Globus pallidus (tissue), 1 donor: Measurements from ENCODE around the gene SV2A.
"Not testable (repeated sequence)": the region's sequence is repeated elsewhere in the genome, so short reads cannot be mapped to it uniquely, and the experiment has no call there.

Source experiments
- DNase-seq: peaks from one replicate; pipeline ENCODE4 v3.0.0-alpha.2; 2015; ENCODE audit warnings: low spot score

The SV2A gene

GRCh38 chr1:149929856-149930255 is 12.2 kb upstream of the SV2A start:
- no peak for DNase-seq

- DNase-seq, result no peak
Observed at GRCh38 chr1:149928401-149928724, 10.7 kb upstream of the SV2A start.

GRCh38 chr1:149927563-149928400 is 10.1 kb upstream of the SV2A start, which contains the start of gene SF3B4:
SF3B4 (minus strand) TSS chr1:149927803; CDS start chr1:149927759, 44 bp downstream.
- peak; percentile 94 for DNase-seq

- no peak for DNase-seq
Observed at GRCh38 chr1:149927056-149927562, 9.5 kb upstream of the SV2A start.

GRCh38 chr1:149926296-149926695 is 8.7 kb upstream of the SV2A start:
- no peak for DNase-seq

GRCh38 chr1:149925751-149926150 is 8.1 kb upstream of the SV2A start:
- no peak for DNase-seq

- no peak for DNase-seq
Observed at GRCh38 chr1:149925345-149925744, 7.7 kb upstream of the SV2A start.

- DNase-seq, result no peak
Observed at GRCh38 chr1:149923626-149924025, 6.0 kb upstream of the SV2A start.

- no peak for DNase-seq
Observed at GRCh38 chr1:149916898-149917252, 769 bp downstream of the SV2A start.

- DNase-seq, result no peak
Observed at GRCh38 chr1:149916193-149916897, 1.3 kb downstream of the SV2A start.

- DNase-seq, result no peak
Observed at GRCh38 chr1:149915429-149916192, 2.0 kb downstream of the SV2A start.

GRCh38 chr1:149914545-149914944 is 3.1 kb downstream of the SV2A start:
- no peak for DNase-seq

GRCh38 chr1:149906570-149907075 is 11.0 kb downstream of the SV2A start:
- DNase-seq, result no peak

- no peak for DNase-seq
Observed at GRCh38 chr1:149903836-149904491, 13.7 kb downstream of the SV2A start.

- DNase-seq, result peak; percentile 93
Observed at GRCh38 chr1:149899460-149900284, 18.0 kb downstream of the SV2A start, which contains the start of gene BOLA1. BOLA1 (plus strand) TSS chr1:149899568; CDS start chr1:149900060, 492 bp downstream.

- DNase-seq, result no peak
Observed at GRCh38 chr1:149896575-149896974, 21.1 kb downstream of the SV2A start.

- DNase-seq, result no peak
Observed at GRCh38 chr1:149888999-149889289, 28.7 kb downstream of the SV2A start.

- peak; percentile 87 for DNase-seq
Observed at GRCh38 chr1:149888247-149888998, 29.2 kb downstream of the SV2A start.

- peak; percentile 100 for DNase-seq
Observed at GRCh38 chr1:149887456-149888246, 30.0 kb downstream of the SV2A start.

GRCh38 chr1:149887196-149887455 is 30.5 kb downstream of the SV2A start:
- DNase-seq, result not testable (repeated sequence)
